Loucy (cell line): Measurements from ENCODE around the gene ZNF784.

Experiments
- EZH2phosphoT487 ChIP-seq: fragments of 200-600 bp; IDR thresholded peaks from 2 replicates; pipeline ENCODE4 v1.6.1; 2018; ENCODE audit warnings: antibody characterized with exemption, mild to moderate bottlenecking, moderate library complexity, borderline replicate concordance
- TF ChIP-seq, protein P1 (sequence below): fragments of 200-600 bp; sonication (generic); conservative IDR thresholded peaks from 2 replicates; pipeline ENCODE4 v1.5.1; 2014; ENCODE audit warnings: mild to moderate bottlenecking, antibody characterized with exemption, low read length

DNA sequence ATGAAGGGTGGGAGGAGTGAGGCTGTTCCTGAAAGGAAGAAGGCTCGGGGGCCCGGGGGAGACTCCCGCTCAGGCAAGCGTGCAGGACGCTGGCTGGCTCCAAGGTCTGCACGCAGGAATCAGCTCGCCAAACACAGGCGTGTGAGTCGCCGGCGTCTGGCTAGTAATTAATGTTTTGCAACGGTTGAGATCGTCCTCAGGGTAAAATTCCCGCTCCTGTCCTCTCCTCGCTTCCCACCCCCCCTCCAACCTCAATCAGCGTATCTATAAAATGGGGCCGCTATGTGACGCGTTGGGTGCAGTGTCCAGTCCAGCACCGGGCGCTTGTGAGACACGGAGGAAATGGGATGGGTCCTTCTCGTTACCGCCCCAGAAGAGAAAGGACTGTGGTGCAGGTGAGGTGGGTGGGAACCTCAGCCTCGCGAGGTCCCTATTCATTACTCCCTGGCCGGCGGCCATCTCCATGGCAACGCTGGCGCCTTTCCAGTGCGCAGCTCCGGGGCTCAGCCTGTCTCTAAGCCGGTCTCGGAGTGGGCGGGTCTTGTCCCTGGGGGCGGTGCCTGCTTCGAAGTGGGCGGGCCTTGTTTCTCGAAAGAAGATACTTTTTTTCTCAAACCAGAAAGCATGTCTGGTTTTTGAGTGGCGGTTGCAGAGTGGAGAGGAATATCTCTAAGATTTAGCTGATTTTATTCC lies 37.2 kb downstream of the ZNF784 start:
- TF ChIP-seq, protein P1, sequence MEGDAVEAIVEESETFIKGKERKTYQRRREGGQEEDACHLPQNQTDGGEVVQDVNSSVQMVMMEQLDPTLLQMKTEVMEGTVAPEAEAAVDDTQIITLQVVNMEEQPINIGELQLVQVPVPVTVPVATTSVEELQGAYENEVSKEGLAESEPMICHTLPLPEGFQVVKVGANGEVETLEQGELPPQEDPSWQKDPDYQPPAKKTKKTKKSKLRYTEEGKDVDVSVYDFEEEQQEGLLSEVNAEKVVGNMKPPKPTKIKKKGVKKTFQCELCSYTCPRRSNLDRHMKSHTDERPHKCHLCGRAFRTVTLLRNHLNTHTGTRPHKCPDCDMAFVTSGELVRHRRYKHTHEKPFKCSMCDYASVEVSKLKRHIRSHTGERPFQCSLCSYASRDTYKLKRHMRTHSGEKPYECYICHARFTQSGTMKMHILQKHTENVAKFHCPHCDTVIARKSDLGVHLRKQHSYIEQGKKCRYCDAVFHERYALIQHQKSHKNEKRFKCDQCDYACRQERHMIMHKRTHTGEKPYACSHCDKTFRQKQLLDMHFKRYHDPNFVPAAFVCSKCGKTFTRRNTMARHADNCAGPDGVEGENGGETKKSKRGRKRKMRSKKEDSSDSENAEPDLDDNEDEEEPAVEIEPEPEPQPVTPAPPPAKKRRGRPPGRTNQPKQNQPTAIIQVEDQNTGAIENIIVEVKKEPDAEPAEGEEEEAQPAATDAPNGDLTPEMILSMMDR, result no peak
- no peak for TF ChIP-seq EZH2phosphoT487
